HepG2 (cell line): ENCODE results near the gene POLR3H.

ENCODE experiments used
- ATAD3A ChIP-seq: sonication (generic); formaldehyde crosslinking; IDR thresholded peaks from 2 replicates; pipeline ENCODE4 v1.4.0; 2020; ENCODE audit warnings: missing genetic modification reagents
- FOSL1 ChIP-seq: sonication (generic); formaldehyde crosslinking; IDR thresholded peaks from 2 replicates; pipeline ENCODE4 v1.9.0; 2021; ENCODE audit warnings: missing genetic modification reagents, borderline replicate concordance
- HMG20A ChIP-seq: IDR thresholded peaks from 2 replicates; pipeline ENCODE4 v1.6.1; 2016; ENCODE audit warnings: borderline replicate concordance
- JUN ChIP-seq: sonication (generic); formaldehyde crosslinking; IDR thresholded peaks from 2 replicates; pipeline ENCODE4 v1.4.0; 2020; ENCODE audit warnings: mild to moderate bottlenecking, missing genetic modification reagents
- MTA3 ChIP-seq: sonication (generic); formaldehyde crosslinking; IDR thresholded peaks from 2 replicates; pipeline ENCODE4 v1.4.0; 2020; ENCODE audit warnings: missing genetic modification reagents
- POLR2AphosphoS5 ChIP-seq: IDR thresholded peaks from 2 replicates; pipeline ENCODE4 v1.6.1; 2012; ENCODE audit warnings: low read depth, low read length
- SP2 ChIP-seq: sonication (generic); formaldehyde crosslinking; IDR thresholded peaks from 2 replicates; pipeline ENCODE4 v1.5.1; 2020; ENCODE audit warnings: mild to moderate bottlenecking, missing genetic modification reagents
- SSRP1 ChIP-seq: IDR thresholded peaks from 2 replicates; pipeline ENCODE4 v1.6.1; 2016; ENCODE audit warnings: control low read depth
- ZFX ChIP-seq: sonication (generic); formaldehyde crosslinking; IDR thresholded peaks from 2 replicates; pipeline ENCODE4 v1.4.0; 2020; ENCODE audit warnings: mild to moderate bottlenecking, low read depth, missing genetic modification reagents, moderate library complexity
- ZMAT3 ChIP-seq: sonication (generic); formaldehyde crosslinking; conservative IDR thresholded peaks from 2 replicates; pipeline ENCODE4 v1.7.0; 2021; ENCODE audit warnings: missing genetic modification reagents
- TF ChIP-seq, protein P1 (sequence below): sonication (generic); formaldehyde crosslinking; IDR thresholded peaks from 2 replicates; pipeline ENCODE4 v1.5.0; 2020; ENCODE audit warnings: mild to moderate bottlenecking, missing genetic modification reagents, moderate library complexity
- TF ChIP-seq, protein P2 (sequence below): IDR thresholded peaks from 2 replicates; pipeline ENCODE4 v1.6.1; 2016; ENCODE audit warnings: low read depth, control low read depth

DNA sequence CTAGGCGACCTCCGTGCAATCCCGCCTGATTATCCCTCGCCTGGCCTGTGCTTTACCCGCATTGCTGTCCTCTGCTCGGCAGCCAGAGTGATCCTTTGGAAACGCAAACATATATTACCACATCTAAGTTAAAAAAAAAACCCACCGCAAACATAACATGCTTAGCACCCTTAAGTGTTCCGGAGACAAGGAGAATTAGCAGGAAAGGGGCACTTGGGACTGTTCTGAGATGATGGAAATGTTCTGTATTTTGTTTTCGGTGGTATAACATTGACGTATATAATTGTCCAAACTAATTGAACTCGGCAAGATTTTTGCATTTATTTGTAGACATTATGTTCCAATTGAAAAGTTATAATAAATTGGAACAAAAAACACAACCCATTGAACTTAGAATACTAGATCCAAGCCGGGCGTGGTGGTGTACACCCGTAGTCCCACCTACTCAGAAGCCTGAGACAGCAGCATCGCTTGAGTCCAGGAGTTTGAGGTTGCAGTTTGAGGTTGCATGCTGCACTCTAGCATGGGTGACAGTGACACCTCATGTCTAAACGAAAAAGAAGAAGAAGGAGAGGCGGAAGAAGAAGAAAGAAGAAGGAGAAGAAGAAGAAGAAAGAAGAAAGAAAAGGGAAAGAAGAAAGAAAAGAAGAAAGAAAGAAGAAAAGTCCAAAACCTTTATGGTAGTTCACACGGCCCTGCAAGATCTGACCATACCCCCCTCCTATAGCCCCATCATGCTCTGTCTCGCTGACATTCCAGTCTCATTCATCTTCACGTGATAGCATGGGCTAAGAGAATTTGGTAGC is 604 bp upstream of the POLR3H start:
- TF ChIP-seq, protein P1, sequence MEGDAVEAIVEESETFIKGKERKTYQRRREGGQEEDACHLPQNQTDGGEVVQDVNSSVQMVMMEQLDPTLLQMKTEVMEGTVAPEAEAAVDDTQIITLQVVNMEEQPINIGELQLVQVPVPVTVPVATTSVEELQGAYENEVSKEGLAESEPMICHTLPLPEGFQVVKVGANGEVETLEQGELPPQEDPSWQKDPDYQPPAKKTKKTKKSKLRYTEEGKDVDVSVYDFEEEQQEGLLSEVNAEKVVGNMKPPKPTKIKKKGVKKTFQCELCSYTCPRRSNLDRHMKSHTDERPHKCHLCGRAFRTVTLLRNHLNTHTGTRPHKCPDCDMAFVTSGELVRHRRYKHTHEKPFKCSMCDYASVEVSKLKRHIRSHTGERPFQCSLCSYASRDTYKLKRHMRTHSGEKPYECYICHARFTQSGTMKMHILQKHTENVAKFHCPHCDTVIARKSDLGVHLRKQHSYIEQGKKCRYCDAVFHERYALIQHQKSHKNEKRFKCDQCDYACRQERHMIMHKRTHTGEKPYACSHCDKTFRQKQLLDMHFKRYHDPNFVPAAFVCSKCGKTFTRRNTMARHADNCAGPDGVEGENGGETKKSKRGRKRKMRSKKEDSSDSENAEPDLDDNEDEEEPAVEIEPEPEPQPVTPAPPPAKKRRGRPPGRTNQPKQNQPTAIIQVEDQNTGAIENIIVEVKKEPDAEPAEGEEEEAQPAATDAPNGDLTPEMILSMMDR (CRISPR knock-in tag): no peak
- TF ChIP-seq ZFX (CRISPR knock-in tag) (no peak), SP2 (no peak), MTA3 (CRISPR knock-in tag) (no peak), FOSL1 (no peak), ZMAT3 (no peak), POLR2AphosphoS5 (no peak), SSRP1 (CRISPR knock-in tag) (no peak), HMG20A (CRISPR knock-in tag) (no peak), JUN (CRISPR knock-in tag) (no peak), ATAD3A (no peak)
- TF ChIP-seq, protein P2, sequence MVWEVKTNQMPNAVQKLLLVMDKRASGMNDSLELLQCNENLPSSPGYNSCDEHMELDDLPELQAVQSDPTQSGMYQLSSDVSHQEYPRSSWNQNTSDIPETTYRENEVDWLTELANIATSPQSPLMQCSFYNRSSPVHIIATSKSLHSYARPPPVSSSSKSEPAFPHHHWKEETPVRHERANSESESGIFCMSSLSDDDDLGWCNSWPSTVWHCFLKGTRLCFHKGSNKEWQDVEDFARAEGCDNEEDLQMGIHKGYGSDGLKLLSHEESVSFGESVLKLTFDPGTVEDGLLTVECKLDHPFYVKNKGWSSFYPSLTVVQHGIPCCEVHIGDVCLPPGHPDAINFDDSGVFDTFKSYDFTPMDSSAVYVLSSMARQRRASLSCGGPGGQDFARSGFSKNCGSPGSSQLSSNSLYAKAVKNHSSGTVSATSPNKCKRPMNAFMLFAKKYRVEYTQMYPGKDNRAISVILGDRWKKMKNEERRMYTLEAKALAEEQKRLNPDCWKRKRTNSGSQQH (CRISPR knock-in tag): no peak
